Fibroblast of skin of back (primary cell): ENCODE measurements around the gene NEDD1. TPM values are rescaled to one million over a fixed set of nuclear protein-coding genes. Genes with fewer than 3 reads are reported as not detected.

Experiments
- DNase-seq: peaks from one replicate; pipeline ENCODE4 v3.0.0-alpha.2; 2013
- polyA plus RNA-seq, 2 experiments: library from polyadenylated mRNA; unstranded; fragments of 120-200 nt; gene quantifications; one replicate each; pipeline ENCODE4 v1.2.1, GENCODE V29; 2013; ENCODE audit not compliant: insufficient read length in 2 of 2

The NEDD1 gene
- 23.7 TPM for polyA plus RNA-seq (2013, experiment 1 of 2; ENCODE audit: insufficient read length)
- 15.6 TPM for polyA plus RNA-seq (2013, experiment 2 of 2; ENCODE audit: insufficient read length)

DNA sequence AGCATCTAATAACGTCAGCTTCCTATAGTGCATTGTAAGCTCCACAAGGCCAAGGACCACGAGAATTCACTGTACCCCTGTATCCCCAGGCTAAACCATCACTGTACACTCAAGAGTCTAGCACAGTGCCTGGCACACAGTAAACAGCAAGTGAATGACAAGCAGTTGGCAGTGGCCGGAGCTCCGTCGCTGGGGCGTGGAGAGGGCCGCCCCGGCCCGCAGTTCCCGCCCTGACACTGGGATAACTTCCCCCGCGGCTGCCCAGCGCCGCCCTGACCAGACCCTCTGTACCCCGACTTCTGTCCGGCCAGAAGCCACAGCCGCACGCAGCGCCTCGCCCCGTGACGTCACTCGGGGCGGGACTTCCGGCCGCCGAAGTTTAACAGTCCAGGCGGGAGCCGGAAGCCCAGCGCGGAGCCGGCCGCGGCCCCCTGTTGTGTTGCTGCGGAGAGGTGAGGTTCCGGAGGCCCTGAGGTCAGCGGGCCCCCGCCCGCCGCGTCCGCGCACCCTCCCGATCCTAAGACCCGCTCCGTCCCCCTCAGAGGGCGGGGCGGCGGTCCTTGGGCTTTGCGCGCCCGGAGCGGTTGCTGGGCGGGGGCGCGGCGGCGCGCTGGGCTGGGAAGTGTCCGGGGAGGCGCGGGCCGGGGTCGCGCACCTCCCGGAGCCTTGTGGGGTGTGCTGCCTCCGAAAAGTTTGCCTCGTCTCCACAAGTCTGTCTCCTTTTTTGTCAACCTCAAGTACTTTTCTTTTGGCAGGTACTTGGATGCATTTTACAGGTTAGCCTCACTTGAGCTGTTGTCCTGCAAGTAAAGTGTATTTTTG is at the start of gene NEDD1:
TSS of gene NEDD1 (plus strand) at position 409 of the 822 bp plus-strand sequence. CDS start 2,503 bp downstream, outside the sequence.
- DNase-seq, result peak; percentile 77

- no peak for DNase-seq
Observed at GRCh38 chr12:96858162-96858561, 48.9 kb upstream of the NEDD1 start.

DNA sequence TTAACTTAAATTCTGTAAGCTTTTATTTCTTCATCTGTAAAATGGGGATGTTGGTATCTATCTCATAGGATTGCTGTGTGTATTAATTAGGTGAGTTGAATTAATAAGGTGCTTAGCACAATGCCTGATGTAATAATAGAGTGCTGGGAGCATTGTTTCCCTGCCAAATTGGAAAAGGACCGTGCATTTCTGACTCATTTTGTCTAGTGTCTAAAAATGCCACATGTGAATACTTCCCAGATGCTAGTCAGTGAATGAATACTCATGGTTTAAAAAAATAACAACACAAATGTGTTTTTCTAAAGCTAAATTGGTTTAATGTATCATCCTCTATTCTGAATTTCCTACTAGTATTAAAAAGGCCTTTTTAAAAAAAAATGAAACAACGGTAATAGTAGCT is 45.4 kb upstream of the NEDD1 start:
- DNase-seq, result peak; percentile 69

DNA sequence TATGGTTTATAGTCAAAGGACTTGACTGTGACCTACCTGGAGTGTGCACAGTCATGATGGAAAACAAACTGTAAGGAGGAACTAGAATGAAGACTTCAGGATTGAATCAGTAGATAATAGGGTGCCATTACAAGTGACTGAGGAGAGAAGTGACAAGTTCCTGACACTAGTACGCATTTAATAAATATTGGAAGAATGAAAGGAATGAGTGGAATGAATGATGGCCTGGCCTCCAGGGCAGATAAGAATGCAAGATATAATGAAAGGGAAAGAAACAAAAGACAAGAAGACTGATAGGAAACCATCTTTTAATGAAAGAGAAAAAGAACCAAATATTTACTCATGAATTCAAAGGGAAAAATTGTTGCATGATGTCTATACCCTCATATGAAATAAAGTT is 44.7 kb upstream of the NEDD1 start:
- peak; percentile 53 for DNase-seq

- no peak for DNase-seq
Observed at GRCh38 chr12:96864335-96864734, 42.7 kb upstream of the NEDD1 start.

- DNase-seq, result no peak
Observed at GRCh38 chr12:96866801-96867590, 40.1 kb upstream of the NEDD1 start.

- DNase-seq, result no peak
Observed at GRCh38 chr12:96870946-96871345, 36.1 kb upstream of the NEDD1 start.

- no peak for DNase-seq
Observed at GRCh38 chr12:96872961-96873360, 34.1 kb upstream of the NEDD1 start.

DNA sequence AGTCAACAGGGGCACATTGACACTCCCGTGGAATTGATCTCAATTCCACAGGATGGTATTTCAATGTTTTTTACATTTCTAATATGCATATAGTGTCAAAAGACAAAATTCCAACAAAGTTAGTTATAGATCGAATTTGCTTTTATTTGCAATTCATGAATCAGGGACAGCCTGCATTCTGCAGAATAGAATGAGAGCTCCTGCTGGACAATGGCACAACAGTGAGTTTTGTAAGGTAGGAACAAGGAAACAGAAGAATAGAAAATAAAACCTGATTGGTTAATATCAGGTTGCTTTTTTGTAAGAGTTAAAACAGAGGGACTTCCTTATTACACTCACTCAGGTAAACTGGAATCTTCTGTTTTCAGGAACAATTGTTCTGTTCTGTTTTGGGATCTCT is 32.8 kb upstream of the NEDD1 start:
- DNase-seq, result no peak

- no peak for DNase-seq
Observed at GRCh38 chr12:96876966-96877365, 30.1 kb upstream of the NEDD1 start.

GRCh38 chr12:96878704-96879103 is 28.4 kb upstream of the NEDD1 start:
- DNase-seq, result peak; percentile 88

- DNase-seq, result no peak
Observed at GRCh38 chr12:96879301-96879700, 27.8 kb upstream of the NEDD1 start.

DNA sequence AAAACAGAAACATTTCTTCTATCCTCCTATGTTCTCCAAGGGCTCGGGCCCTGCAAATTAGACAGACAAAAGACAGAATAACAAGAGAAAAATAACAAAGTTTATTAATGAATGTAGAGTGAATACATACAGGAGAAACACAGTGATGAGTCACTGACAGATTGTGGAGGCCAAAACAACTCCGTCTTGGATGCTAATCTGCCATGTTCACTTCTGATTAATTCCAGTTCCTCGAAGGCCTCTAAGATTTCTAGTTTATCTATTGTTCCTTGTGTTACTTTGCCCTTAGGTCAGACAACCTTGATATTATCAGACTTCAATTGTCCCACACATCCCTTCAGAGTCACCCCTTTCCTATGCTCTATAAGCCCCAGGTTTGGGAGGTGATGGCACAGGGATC is 26.8 kb upstream of the NEDD1 start:
- no peak for DNase-seq

DNA sequence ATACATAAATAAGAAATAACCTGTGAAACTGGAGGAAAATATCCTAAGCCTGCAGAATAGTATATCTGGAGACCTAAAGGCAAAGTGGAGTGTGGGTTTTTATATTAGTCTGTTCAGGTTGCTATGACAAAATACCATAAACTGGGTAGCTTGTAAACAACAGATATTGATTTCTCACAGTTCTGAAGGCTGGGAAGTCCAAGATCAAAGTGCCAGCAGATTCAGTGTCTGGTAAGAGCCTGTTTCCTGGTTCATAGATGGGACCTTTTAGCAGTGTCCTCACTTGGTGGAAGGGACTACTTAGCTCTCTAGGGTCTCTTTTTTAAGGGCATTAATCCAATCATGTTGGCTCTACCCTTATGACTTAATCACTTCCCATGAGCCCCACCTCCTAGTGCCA is 25.4 kb upstream of the NEDD1 start:
- DNase-seq, result no peak

GRCh38 chr12:96882862-96883261 is 24.2 kb upstream of the NEDD1 start:
- DNase-seq, result peak; percentile 85

DNA sequence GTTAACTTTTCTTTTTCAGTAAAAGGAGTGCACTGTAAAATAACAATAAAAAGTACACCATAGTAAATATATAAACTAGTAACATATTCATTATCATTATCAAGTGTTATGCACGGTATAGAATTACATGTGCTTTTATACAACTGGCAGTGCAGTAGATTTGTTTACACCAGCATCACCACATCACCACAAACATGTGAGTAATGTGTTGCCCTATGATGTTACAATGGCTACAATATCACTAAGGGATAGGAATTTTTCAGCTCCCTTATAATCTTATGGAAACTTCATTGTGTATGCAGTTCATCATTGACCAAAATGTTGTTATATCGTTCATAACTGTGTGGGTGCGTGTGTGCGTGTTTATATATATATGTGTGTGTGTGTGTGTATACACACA is 23.5 kb upstream of the NEDD1 start:
- no peak for DNase-seq

- DNase-seq, result peak; percentile 37
Observed at GRCh38 chr12:96886998-96887677, 19.9 kb upstream of the NEDD1 start.

- DNase-seq, result peak; percentile 79
Observed at GRCh38 chr12:96889273-96889933, 17.7 kb upstream of the NEDD1 start.

- no peak for DNase-seq
Observed at GRCh38 chr12:96890331-96890730, 16.7 kb upstream of the NEDD1 start.

DNA sequence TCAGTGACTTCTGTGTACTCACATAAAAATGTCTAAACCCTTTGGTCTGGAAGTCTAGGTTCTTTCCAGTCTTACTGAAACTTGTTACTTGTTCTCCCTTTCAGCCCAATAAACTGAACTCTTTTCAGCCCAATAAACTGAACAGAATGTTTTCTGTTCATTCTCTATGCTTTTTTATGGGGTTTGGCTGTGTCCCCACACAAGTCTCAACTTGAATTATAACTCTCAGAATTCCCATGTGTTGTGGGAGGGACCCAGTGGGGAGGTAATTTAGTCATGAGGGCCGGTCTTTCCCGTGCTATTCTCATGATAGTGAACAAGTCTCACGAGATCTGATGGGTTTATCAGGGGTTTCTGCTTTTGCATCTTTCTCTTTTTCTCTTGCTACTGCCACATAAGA is 15.0 kb upstream of the NEDD1 start:
- DNase-seq, result no peak

DNA sequence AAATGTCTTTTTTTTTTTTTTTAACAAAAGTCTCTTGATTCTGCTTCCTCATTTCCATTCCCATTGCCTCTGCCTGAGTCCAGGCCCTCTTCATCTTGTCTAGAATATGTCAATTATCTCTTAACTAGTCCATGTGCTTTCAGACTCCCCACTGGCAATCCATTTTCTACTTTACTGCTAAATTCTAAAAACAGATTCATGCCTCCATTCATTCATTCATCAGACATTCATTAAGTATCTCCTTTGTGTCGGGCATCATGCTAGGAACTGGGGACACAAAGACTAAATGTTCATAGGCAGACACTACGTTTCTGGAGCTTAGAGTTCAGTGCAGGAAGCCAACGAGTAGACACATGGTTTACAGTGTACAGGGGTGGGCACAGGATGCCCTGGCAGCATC is 9.6 kb upstream of the NEDD1 start:
- DNase-seq, result no peak

DNA sequence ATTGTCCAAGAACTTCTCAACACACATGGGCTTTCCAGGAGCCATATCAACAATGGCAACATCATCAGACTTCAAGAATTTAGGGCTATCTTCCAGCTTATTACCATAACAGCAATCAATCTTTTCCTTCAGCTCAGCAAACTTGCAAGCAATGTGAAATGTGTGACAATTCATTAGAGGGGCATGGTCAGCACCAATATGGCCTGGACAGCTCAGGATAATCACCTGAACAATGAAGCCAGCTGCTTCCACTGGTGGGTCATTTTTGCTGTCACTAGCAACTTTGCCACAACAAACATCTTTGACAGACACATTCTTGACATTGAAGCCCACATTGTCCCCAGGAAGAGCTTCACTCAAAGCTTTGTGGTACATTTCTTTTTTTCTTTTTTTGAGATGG is 5.9 kb upstream of the NEDD1 start:
- no peak for DNase-seq

GRCh38 chr12:96902076-96902475 is 5.0 kb upstream of the NEDD1 start:
- DNase-seq, result no peak
